HepG2 (cell line): Measurements from ENCODE around the gene GABBR2. TPM values are rescaled to one million over a fixed set of nuclear protein-coding genes. Genes with fewer than 3 reads are reported as not detected.

ENCODE experiments used
- ATAC-seq: fragments of 200-7000 bp; cut with Tn5 transposase; 3 replicates; pipeline ENCODE4 v1.9.1; 2020; ENCODE audit warnings: mild to moderate bottlenecking, moderate library complexity
- BruUV-seq: library from RNA; stranded (reverse); fragments of 400-500 nt; replicated peaks from 2 replicates; lab custom pipeline; 2021; lab: Mats Ljungman, UMichigan
- CTCF ChIA-PET: fragments of 300-600 bp; formaldehyde crosslinking; extraction: SDS; loops from one replicate; lab custom pipeline; 2021; ENCODE audit warnings: low total read pairs, inconsistent platforms, low intra/inter-chr PET ratio; lab: Yijun Ruan, JAX
- POLR2A ChIA-PET: fragments of 350-600 bp; sonication (Branson Sonifier 250); formaldehyde crosslinking; loops from one replicate; lab custom pipeline; 2020; ENCODE audit warnings: antibody characterized with exemption, inconsistent platforms; lab: Yijun Ruan, JAX
- DNase-seq: peaks from one replicate; pipeline ENCODE4 v3.0.0-alpha.2; 2015; ENCODE audit warnings: low spot score
- FAIRE-seq: peaks from 3 replicates; lab custom pipeline; 2011; peaks lifted over from hg19 to GRCh38; lab: Jason Lieb, UNC
- H2AFZ ChIP-seq: one replicate; pipeline ENCODE4 v1.6.1; 2011; ENCODE audit warnings: low read length, inconsistent platforms
- H3K27ac ChIP-seq: fragments of 300-600 bp; 3 replicates; pipeline ENCODE4 v1.8.0; 2011; ENCODE audit warnings: mixed run types, mild to moderate bottlenecking, mixed read lengths, low read length, inconsistent platforms; ENCODE audit not compliant: insufficient read depth; ENCODE audit errors: extremely low read length
- H3K27me3 ChIP-seq, 2 experiments: fragments of 200-600 bp in 1 of 2; 2 replicates in 1 of 2; 3 replicates in 1 of 2; pipeline versions ENCODE4 v1.6.0 to v1.8.0; 2011; ENCODE audit warnings: low read length in 2 of 2, mild to moderate bottlenecking in 2 of 2, moderate library complexity in 2 of 2, inconsistent platforms in 1 of 2; ENCODE audit not compliant: insufficient read depth in 2 of 2, control insufficient read depth in 1 of 2
- H3K36me3 ChIP-seq, 2 experiments: fragments of 200-600 bp in 1 of 2; replicated peaks in 1 of 2; 2 replicates in 1 of 2; 3 replicates in 1 of 2; pipeline versions ENCODE4 v1.5.1 to v1.8.0; 2011; ENCODE audit warnings: low read length in 2 of 2, inconsistent platforms in 1 of 2; ENCODE audit not compliant: insufficient read depth in 2 of 2, control insufficient read depth in 1 of 2
- H3K4me1 ChIP-seq: 2 replicates; pipeline ENCODE4 v1.5.1; 2012; ENCODE audit warnings: low read length, inconsistent platforms; ENCODE audit not compliant: insufficient read depth
- H3K4me2 ChIP-seq: 2 replicates; pipeline ENCODE4 v1.6.0; 2011; ENCODE audit warnings: low read depth, low read length, inconsistent platforms
- H3K4me3 ChIP-seq, 3 experiments: fragments of 200-600 bp in 1 of 3; sonication (generic), shearing (Covaris generic) in 1 of 3; replicated peaks in 1 of 3; 2 replicates each; pipeline ENCODE4 v1.5.1; 2011 to 2016; ENCODE audit warnings: low read length in 3 of 3, inconsistent platforms in 2 of 3, low read depth in 2 of 3, mild to moderate bottlenecking in 2 of 3, control low read depth in 1 of 3, mixed read lengths in 1 of 3; ENCODE audit not compliant: insufficient read depth in 1 of 3
- H3K79me2 ChIP-seq: one replicate; pipeline ENCODE4 v1.6.1; 2011; ENCODE audit warnings: low read length, inconsistent platforms; ENCODE audit not compliant: insufficient read depth
- H3K9ac ChIP-seq: 2 replicates; pipeline ENCODE4 v1.6.0; 2011; ENCODE audit warnings: mild to moderate bottlenecking, low read depth, low read length, inconsistent platforms; ENCODE audit not compliant: insufficient read depth
- H3K9me3 ChIP-seq: 2 replicates; pipeline ENCODE4 v1.5.1; 2012; ENCODE audit warnings: mild to moderate bottlenecking, low read length
- H4K20me1 ChIP-seq: 2 replicates; pipeline ENCODE4 v1.6.0; 2011; ENCODE audit warnings: inconsistent platforms, mild to moderate bottlenecking, low read length, moderate library complexity; ENCODE audit not compliant: insufficient read depth
- GZF1 ChIP-seq: sonication (generic); formaldehyde crosslinking; IDR thresholded peaks from 2 replicates; pipeline ENCODE4 v1.5.1; 2020; ENCODE audit warnings: mild to moderate bottlenecking, missing genetic modification reagents
- HDAC2 ChIP-seq: sonication (generic); formaldehyde crosslinking; IDR thresholded peaks from 2 replicates; pipeline ENCODE4 v1.4.0; 2020; ENCODE audit warnings: missing genetic modification reagents
- KDM1A ChIP-seq: IDR thresholded peaks from 2 replicates; pipeline ENCODE4 v1.6.1; 2016; ENCODE audit warnings: missing compliant biosample characterization
- MEIS1 ChIP-seq: sonication (generic); formaldehyde crosslinking; IDR thresholded peaks from 2 replicates; pipeline ENCODE4 v1.9.0; 2021; ENCODE audit warnings: mild to moderate bottlenecking, missing genetic modification reagents, moderate library complexity, borderline replicate concordance
- NCOA2 ChIP-seq: sonication (generic); formaldehyde crosslinking; IDR thresholded peaks from 2 replicates; pipeline ENCODE4 v1.8.0; 2022; ENCODE audit warnings: inconsistent platforms
- NR2F1 ChIP-seq, 2 experiments: fragments of 450-650 bp in 1 of 2; formaldehyde crosslinking in 1 of 2; IDR thresholded peaks; 2 replicates each; pipeline versions ENCODE4 v1.5.0 to v1.6.1; 2016 to 2020; ENCODE audit warnings: mild to moderate bottlenecking in 1 of 2, missing compliant biosample characterization in 1 of 2, missing genetic modification reagents in 1 of 2, moderate library complexity in 1 of 2
- PREB ChIP-seq: sonication (generic); formaldehyde crosslinking; IDR thresholded peaks from 2 replicates; pipeline ENCODE4 v1.4.0; 2020; ENCODE audit warnings: missing genetic modification reagents
- SRSF1 ChIP-seq: fragments of 200-400 bp; formaldehyde crosslinking; optimal IDR thresholded peaks from 2 replicates; pipeline ENCODE3; 2017; ENCODE audit warnings: mild to moderate bottlenecking, low read depth, low read length, moderate library complexity
- ZBTB10 ChIP-seq: sonication (generic); formaldehyde crosslinking; IDR thresholded peaks from 2 replicates; pipeline ENCODE4 v1.4.0; 2020; ENCODE audit warnings: missing genetic modification reagents, borderline replicate concordance
- WGBS: methylation state at CpG from one replicate; pipeline ENCODE4 v1.1.6; 2017; ENCODE audit warnings: low lambda C conversion rate; 5-methylcytosine and 5-hydroxymethylcytosine counted together
- in situ Hi-C: cut with HindIII; loops from 2 replicates; pipeline ENCODE4 v1.10.0; 2017; ENCODE audit warnings: low pct_unique_long_range_greater_than_20kb; ENCODE audit not compliant: extremely low pct_ligation_motif_present
- intact Hi-C: fragments of 100-400 bp; cut with micrococcal nuclease; formaldehyde crosslinking; loops from one replicate; pipeline ENCODE4 v1.10.0; 2022; ENCODE audit not compliant: unreplicated experiment
- polyA plus RNA-seq, 8 experiments: library from polyadenylated mRNA; depleted of rRNA in 3 of 8; stranded (reverse) in 7 of 8; unstranded in 1 of 8; fragments of >200 nt; fragmentation: Illumina TruSeq in 4 of 8; extraction: Trizol in 4 of 8; gene quantifications; 2 replicates each; pipeline versions ENCODE4 v1.2.1 to v1.2.3, GENCODE V29; 2011 to 2016; ENCODE audit warnings: low read depth in 4 of 8, missing spikeins in 1 of 8, mixed read lengths in 1 of 8; ENCODE audit not compliant: insufficient read depth in 1 of 8
- total RNA-seq, 5 experiments: library from RNA; depleted of rRNA; stranded (reverse); fragments of >200 nt; fragmentation: Illumina TruSeq; extraction: Trizol; gene quantifications; 2 replicates each; pipeline ENCODE4 v1.2.3, GENCODE V29; 2016; ENCODE audit warnings: low read depth in 1 of 5
- TF ChIP-seq, protein P1 (sequence below): IDR thresholded peaks from 2 replicates; pipeline ENCODE4 v1.6.1; 2018; ENCODE audit warnings: missing genetic modification reagents
- TF ChIP-seq, protein P2 (sequence below): sonication (generic); formaldehyde crosslinking; IDR thresholded peaks from 2 replicates; pipeline ENCODE4 v1.4.0; 2020; ENCODE audit warnings: missing genetic modification reagents

Gene GABBR2
- total and polyA plus RNA-seq, 2 of the 13 experiments (the other 11 are each of a cell fraction or from before 2014, with no cell fraction given), result 0.02 TPM; not detected in 1

DNA sequence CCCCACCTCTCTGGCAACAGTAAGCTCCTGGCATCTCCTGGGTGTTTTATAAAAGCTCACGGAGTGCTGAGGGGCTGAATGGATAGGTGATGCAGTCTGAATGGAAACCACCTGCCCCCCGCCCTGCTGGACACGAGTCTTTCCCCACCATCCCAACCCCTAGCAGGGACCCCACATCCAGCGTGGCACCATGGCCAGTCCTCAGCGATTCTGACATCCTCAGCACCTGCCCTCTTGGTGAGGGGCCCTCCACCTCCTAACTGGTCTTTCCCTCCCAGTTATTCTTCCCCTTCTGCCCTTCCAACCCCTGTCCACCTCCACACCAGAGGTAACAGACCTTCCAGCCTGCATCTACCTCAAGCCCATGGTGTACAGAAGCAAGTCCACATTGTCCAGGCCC is 38.7 kb upstream of the GABBR2 start (continued):
- TF ChIP-seq PREB (no peak), GZF1 (CRISPR knock-in tag) (no peak), NCOA2 (CRISPR knock-in tag) (no peak), SRSF1 (no peak)
- TF ChIP-seq, protein P1, sequence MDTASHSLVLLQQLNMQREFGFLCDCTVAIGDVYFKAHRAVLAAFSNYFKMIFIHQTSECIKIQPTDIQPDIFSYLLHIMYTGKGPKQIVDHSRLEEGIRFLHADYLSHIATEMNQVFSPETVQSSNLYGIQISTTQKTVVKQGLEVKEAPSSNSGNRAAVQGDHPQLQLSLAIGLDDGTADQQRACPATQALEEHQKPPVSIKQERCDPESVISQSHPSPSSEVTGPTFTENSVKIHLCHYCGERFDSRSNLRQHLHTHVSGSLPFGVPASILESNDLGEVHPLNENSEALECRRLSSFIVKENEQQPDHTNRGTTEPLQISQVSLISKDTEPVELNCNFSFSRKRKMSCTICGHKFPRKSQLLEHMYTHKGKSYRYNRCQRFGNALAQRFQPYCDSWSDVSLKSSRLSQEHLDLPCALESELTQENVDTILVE (CRISPR knock-in tag), result no peak

GRCh38 chr9:98745470-98745869 is 36.7 kb upstream of the GABBR2 start:
- no peaks in the 10 kb centered on the region; a peak in 1 of 5 replicates for H3K36me3 ChIP-seq
- ChIA-PET CTCF (no interaction called here), POLR2A (no interaction called here)
- no peaks in the 10 kb centered on the region for H3K4me1 ChIP-seq
- BruUV-seq, result no TSS peak
- no peaks in the 10 kb centered on the region for H3K79me2 ChIP-seq
- no peak for FAIRE-seq
- H4K20me1 ChIP-seq, result no peaks in the 10 kb centered on the region
- in situ Hi-C loops, result no loop called here
- no peaks in the 10 kb centered on the region for H3K9me3 ChIP-seq
- no peak for ATAC-seq
- H3K27me3 ChIP-seq, result no peaks in the 10 kb centered on the region
- no peak overlapping the region for H3K27ac ChIP-seq
- no peak for TF ChIP-seq MEIS1
- TF ChIP-seq HDAC2 (CRISPR knock-in tag), result no peak
- TF ChIP-seq KDM1A (CRISPR knock-in tag), result no peak
- TF ChIP-seq ZBTB10, result no peak
- TF ChIP-seq NR2F1 (CRISPR knock-in tag; IDR thresholded peaks at IDR 0.05), result no peak
- TF ChIP-seq, protein P2, sequence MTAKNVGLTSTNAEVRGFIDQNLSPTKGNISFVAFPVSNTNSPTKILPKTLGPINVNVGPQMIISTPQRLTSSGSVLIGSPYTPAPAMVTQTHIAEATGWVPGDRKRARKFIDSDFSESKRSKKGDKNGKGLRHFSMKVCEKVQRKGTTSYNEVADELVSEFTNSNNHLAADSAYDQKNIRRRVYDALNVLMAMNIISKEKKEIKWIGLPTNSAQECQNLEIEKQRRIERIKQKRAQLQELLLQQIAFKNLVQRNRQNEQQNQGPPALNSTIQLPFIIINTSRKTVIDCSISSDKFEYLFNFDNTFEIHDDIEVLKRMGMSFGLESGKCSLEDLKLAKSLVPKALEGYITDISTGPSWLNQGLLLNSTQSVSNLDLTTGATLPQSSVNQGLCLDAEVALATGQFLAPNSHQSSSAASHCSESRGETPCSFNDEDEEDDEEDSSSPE (CRISPR knock-in tag), result no peak
- intact Hi-C loops, result no loop called here
- no peak overlapping the region for H3K4me2 ChIP-seq
- WGBS, result 80% methylated on average over 7 of the region's 7 CpGs
- DNase-seq, result no peak
- no peak overlapping the region for H2AFZ ChIP-seq
- no peak overlapping the region for H3K9ac ChIP-seq
- H3K4me3 ChIP-seq, result no peak overlapping the region
